G401 (cell line): Measurements from ENCODE around the gene GNG4. TPM values are rescaled to one million over a fixed set of nuclear protein-coding genes. Genes with fewer than 3 reads are reported as not detected.
"Not testable (repeated sequence)": the region's sequence is repeated elsewhere in the genome, so short reads cannot be mapped to it uniquely, and the experiment has no call there.

Experiments
- DNase-seq: peaks from one replicate; pipeline ENCODE4 v3.0.0-alpha.2; 2015; ENCODE audit warnings: low spot score
- in situ Hi-C: cut with HindIII; loops from 2 replicates; pipeline ENCODE4 v1.10.0; 2016; ENCODE audit warnings: low sequenced_read_pairs, mixed read lengths
- total RNA-seq: library from RNA; depleted of rRNA; stranded (reverse); fragments of >200 nt; shearing (Covaris generic); gene quantifications from 2 replicates; pipeline ENCODE4 v1.2.3, GENCODE V29; 2014

The GNG4 gene
- total RNA-seq, 1 experiment from 2014 or later, result 7.5 TPM

GRCh38 chr1:235632506-235633401 lies 16.8 kb downstream of the GNG4 start:
- DNase-seq, result peak; percentile 93
- in situ Hi-C loops, result no loop called here

- DNase-seq, result no peak
- in situ Hi-C loops, result no loop called here
These were observed 17.8 kb downstream of the GNG4 start for GRCh38 chr1:235631816-235632215.

GRCh38 chr1:235628316-235629005 lies 21.1 kb downstream of the GNG4 start:
- in situ Hi-C loops, result no loop called here
- no peak for DNase-seq

- in situ Hi-C loops, result no loop called here
- no peak for DNase-seq
These were observed 23.8 kb downstream of the GNG4 start for GRCh38 chr1:235625831-235626230.

GRCh38 chr1:235625340-235625739 lies 24.2 kb downstream of the GNG4 start:
- no peak for DNase-seq
- in situ Hi-C loops, result no loop called here

- DNase-seq, result no peak
- in situ Hi-C loops, result no loop called here
These were observed 24.8 kb downstream of the GNG4 start for GRCh38 chr1:235624721-235625333.

GRCh38 chr1:235622936-235623779 lies 26.4 kb downstream of the GNG4 start:
- in situ Hi-C loops, result no loop called here
- no peak for DNase-seq

GRCh38 chr1:235619149-235619548 lies 30.4 kb downstream of the GNG4 start:
- in situ Hi-C loops, DNase-seq: not testable (repeated sequence)

GRCh38 chr1:235617808-235618207 lies 31.8 kb downstream of the GNG4 start:
- in situ Hi-C loops, result no loop called here
- no peak for DNase-seq

- in situ Hi-C loops, result no loop called here
- no peak for DNase-seq
These were observed 32.4 kb downstream of the GNG4 start for GRCh38 chr1:235617140-235617539.

GRCh38 chr1:235614442-235614954 lies 35.1 kb downstream of the GNG4 start:
- DNase-seq, result no peak
- in situ Hi-C loops, result no loop called here

- in situ Hi-C loops, result no loop called here
- no peak for DNase-seq
These were observed 36.0 kb downstream of the GNG4 start for GRCh38 chr1:235613602-235614001.

- no peak for DNase-seq
- in situ Hi-C loops, result no loop called here
These were observed 36.8 kb downstream of the GNG4 start for GRCh38 chr1:235612761-235613160.

GRCh38 chr1:235610157-235610556 lies 39.4 kb downstream of the GNG4 start:
- in situ Hi-C loops, result no loop called here
- DNase-seq, result no peak

- no peak for DNase-seq
- in situ Hi-C loops, result no loop called here
These were observed 41.3 kb downstream of the GNG4 start for GRCh38 chr1:235608278-235608677.

- DNase-seq, result no peak
- in situ Hi-C loops, result no loop called here
These were observed 42.3 kb downstream of the GNG4 start for GRCh38 chr1:235607284-235607683.

- peak; percentile 4 for DNase-seq
- in situ Hi-C loops, result no loop called here
These were observed 48.5 kb downstream of the GNG4 start for GRCh38 chr1:235601104-235601503.

GRCh38 chr1:235599536-235599935 lies 50.0 kb downstream of the GNG4 start:
- no peak for DNase-seq
- in situ Hi-C loops, result no loop called here
